AG08396 (cell line): ENCODE measurements around the gene NGB.
"Not testable (repeated sequence)": the region's sequence is repeated elsewhere in the genome, so short reads cannot be mapped to it uniquely, and the experiment has no call there.

Experiments used
- DNase-seq: peaks from one replicate; pipeline ENCODE4 v3.0.0; 2012; ENCODE audit warnings: low spot score, mixed read lengths

NGB gene, protein sequence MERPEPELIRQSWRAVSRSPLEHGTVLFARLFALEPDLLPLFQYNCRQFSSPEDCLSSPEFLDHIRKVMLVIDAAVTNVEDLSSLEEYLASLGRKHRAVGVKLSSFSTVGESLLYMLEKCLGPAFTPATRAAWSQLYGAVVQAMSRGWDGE

DNA sequence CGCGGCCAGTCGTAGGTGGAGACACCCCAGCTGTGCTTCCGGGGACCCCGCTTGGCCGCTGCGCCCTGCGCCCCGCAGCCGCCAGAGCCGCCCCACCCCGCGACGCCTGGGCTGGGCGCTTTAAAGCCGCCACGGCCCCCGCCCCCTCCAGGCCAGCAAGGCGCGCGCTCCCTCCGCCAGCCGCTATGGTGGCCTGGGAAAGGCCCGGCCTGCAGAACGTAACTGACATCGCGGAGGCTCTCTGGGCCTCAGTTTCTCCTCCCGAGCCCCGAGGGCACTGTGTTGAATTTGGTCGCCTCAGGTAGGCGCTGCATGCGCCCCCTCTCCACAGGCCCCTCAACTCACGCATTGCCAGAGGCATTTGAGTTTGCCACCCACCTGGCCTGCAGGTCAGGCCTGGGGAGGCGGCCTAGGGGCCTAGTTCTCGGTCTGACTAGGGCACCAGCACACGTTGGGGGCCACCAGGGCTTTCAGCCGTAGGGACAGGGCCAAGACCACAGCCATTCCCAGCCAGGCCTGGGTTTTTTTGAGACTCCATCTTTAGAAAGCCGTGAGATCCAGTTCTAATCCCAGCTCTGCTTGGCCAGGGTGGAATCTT, at the start of gene NGB:
Gene NGB (minus strand): TSS at position 94 of the 598 bp plus-strand sequence. CDS start 269 bp downstream, outside the sequence.
- DNase-seq = no peak

DNA sequence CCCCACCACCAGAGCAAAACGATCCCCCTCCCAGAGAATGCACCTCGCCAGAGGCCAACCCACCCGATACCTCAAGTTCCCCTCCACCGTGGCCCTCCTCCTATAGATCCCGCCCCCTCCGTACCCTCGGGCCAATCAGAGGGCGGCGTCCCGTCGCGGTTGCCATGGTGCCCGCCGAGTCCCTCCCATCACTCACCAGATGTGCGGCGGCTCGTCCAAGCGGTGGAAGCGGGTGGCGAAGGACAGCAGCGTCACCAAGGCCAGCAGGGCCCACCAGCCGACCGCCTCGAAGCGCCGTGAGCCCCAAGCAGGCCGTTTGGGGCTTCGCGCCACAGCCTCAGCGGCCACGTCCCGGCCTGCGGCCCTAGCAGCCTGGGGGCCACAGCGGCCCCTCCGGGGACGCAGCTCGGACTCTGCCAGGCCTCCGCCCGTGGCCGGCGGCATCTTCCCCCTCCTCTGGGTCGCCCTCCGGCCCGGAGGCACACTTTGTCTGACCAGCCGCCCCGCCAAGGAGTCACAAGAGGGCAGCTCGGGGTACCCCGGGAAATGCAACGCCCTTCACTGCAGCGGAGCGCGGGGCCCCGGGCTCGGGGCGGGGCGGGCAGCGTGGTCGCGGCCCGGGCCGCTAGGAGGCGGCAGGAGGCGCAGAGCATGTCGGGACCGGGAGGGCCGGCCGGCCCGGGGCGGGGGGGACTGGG, 49.4 kb upstream of the NGB start, which contains the start of gene POMT2:
Gene POMT2 (minus strand): TSS at position 646 of the 698 bp plus-strand sequence. CDS start 202 bp downstream, at position 444.
- DNase-seq = peak; percentile 92

DNA sequence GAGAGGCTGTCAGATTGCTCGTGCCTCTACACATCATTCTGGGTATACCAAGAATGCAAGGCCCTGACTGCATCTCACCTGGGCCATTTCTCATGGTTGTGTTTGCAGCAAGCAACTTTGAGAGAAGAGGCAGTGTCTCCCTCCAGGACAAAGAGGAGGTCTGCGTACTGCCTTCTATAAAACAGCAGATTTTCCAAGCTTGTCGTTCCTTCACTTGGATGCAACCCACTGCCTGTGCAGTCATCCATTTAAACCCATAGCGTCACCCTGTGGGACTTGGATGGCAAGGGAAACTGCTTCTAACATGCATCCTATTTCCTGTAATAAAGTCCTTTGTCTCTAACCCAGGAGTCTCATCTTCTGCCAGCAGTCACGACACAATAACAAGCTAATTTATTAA, 48.4 kb upstream of the NGB start:
- no peak for DNase-seq

DNA sequence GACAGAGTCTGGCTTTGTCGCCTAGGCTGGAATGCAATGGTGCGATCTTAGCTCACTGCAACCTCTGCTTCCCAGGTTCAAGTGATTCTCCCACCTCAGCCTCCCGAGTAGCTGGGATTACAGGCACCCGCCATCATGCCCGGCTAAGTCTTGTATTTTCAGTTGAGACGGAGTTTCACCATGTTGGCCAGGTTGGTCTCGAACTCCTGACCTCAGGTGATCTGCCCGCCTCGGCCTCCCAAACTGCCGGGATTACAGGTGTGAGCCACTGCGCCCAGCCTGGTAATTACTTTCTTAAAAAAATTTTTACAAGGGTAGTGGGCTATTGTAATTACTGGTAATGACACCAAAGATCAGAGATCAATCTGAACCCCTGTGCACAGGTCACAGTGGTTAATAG, 47.8 kb upstream of the NGB start:
- DNase-seq = not testable (repeated sequence)

DNA sequence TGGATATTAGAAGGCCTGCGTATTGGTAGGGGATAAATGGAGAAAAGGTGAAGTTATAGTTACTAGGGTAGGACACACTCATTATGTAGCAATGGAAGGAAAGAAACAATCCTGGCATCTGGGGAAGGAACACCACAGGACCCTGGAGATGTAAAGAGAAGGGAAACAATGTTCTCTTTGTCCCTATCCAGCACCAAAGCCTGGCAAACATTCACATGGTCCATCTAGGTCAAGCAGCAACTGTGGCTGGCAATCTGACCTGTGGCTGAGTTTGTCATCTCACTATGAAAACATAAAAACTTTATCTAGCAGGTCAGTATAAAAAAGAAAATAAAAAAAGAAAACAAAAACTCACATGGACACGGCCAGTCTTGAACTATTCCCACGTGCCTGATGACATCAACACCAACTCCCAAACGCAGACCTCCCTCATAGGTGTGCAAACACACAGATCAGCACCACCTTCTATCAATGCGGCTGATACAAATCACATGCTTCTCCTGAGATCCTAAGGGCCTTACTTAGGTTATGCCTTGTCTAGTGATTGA, 47.1 kb upstream of the NGB start:
- no peak for DNase-seq

DNA sequence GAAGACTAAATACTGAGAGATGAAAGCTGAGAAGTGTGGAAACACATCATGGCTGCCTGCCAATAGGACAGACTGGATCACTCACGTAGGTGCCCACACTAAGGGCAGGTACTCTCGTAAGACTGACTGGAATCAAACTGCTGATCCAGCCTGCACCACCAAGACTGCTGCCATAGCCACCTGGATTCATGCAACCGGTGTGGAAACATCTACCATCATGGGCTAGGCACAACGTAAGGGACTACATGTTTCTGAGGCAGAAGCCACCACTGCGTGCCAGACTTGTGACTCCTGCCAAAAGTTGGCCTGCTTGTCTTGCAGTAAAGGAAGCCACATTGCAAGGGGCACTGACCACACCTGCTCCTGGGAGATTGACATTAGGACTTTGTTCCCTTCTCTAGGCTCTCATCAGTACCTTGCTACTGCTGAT, 45.9 kb upstream of the NGB start:
- DNase-seq = no peak

DNA sequence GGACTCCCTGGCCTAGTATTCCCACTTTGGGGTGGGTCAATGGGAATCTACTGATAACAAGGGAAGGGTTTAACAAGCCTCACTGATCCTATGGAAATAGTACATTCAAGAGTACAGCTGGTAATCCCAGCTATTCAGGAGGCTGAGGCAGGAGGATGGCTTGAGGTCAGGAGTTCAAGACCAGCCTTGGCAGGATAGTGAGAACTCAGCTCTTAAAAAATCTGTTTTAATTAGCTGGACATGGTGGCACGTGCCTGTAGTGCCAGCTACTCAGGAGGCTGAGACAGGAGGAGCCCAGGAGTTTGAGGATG, 45.1 kb upstream of the NGB start:
- no peak for DNase-seq

DNA sequence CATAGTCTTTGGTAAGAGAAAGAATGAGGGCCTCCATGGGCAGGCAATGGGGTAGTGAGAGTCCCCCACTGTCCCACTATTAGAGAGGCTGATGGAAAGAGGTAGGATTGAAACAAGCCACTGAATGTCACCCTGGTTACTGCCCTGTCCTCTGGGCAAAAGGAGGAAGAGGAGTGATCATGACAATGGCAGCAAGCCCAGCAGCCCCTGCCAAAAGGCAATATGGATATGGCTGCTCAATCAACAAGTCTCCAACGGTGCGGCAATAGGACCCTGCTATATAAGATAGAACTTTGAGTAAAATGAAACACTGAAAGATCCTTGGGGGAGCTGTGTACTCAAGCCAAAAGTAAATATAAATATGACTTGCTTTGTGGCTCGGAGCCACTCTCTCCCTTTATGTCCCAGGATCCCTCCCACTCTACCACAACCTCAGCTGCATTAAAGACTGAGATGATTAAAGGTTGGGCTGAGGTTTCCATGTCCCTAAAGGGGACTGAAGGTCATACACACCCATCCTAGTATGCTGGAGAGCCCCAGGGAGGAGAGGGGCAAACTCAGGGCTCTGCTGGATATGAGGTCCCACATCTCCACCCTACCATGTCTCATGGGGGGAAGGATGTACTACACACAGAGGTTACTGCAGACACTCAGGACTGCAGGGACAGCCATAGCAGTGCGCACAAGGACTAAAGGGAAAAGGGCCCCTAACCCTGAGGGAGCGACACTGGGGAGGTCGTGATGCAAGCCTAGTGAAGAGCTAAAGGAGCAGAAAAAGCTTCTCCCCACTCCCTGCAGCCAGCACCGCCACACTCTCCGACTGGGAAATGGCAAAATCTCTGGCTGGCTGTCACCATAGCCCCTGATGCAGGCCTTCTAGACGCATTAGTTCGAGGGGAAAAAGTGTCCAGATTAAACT, 43.8 kb upstream of the NGB start:
- DNase-seq = no peak

DNA sequence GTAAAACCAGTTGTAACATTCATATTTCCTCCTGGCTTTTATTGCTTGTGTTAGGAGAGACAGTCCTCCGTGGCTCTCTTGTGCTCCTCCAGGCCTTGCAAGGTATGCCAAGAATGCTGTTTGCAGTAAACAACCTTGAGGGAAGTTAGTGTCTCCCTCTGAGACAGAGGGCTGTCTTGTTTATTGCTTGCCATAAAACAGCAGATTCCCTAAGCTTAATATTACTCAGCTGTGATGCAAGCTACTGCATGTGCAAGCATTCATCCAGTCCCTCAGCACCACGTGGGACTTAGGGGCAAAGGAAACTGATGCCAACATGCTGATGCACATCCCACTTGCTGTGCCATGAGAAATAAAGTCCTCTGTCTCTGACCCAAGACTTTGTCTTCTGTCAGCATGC, 43.0 kb upstream of the NGB start:
- DNase-seq = peak; percentile 69

DNA sequence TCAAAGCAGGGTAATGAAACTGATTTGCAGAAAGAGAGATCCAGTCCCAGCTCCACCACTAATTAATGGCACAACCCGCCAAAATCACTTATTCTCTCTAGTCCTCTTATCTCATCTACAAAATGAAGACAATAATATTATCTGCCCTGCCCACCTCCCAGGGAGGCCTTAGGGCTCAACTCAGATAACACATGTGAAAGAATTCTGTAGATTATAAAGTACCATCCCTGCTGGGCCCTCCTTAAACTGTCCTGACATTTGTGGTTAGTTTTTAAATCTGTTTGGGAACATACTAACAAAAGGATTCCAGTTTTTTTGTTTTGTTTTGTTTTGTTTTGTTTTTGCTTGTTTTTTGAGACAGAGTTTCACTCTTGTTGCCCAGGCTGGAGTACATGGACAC, 42.4 kb upstream of the NGB start:
- no peak for DNase-seq

DNA sequence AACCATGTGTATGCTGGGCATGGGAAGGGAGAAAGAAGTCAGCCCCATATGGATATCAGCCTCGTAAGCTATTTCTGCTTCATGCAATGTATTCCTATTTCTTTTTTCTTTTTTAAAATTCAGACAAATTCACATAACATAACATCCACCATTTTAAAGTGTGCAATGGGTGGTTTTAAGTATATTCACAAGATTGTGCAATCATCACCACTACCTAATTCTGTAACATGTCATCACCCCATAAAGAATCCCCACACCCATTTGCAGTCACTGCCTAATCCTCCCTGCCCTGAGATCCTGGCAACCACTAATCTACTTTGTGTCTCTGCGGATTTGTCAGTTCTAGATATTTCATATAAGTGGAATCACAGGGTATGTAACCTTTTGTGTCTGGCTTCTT, 40.2 kb upstream of the NGB start:
- no peak for DNase-seq

DNA sequence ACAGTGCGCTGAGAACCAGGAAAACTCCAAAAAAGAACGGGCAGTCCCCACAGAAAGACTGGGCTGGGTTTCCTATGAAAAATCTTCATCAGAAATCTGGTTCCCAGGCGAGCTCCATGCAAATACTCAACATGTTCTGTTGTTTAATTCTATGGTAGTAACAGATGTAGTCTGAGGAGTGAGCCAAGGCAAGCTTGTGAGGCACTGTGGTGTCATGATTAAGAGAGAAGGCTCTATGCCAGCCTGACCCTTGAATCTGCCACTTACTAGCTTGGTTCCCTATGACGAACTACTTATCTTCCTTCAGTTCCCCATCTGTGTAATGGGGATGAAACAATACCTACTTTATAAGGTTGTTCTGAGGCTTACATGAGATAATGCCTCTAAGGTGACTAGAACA, 39.0 kb upstream of the NGB start:
- no peak for DNase-seq

DNA sequence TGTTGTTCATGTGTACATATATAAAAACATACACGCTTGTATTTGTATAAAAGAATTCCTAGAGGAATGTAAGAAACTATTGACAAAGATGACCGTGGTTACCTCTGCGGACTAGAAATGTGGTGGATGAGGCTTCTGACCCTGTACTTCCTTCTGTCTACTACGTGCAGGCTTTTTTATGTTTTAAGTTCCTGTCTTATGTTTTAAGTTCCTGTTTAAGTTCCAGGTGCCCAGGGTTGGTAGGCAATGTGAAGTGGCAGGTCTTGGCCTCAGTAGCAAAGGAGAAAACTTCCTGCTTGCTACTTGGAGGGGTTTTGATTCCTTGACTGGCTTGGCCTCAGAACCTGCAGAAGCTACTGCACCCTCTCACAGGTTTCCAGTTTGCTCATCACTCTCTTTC, 38.1 kb upstream of the NGB start:
- DNase-seq = no peak

DNA sequence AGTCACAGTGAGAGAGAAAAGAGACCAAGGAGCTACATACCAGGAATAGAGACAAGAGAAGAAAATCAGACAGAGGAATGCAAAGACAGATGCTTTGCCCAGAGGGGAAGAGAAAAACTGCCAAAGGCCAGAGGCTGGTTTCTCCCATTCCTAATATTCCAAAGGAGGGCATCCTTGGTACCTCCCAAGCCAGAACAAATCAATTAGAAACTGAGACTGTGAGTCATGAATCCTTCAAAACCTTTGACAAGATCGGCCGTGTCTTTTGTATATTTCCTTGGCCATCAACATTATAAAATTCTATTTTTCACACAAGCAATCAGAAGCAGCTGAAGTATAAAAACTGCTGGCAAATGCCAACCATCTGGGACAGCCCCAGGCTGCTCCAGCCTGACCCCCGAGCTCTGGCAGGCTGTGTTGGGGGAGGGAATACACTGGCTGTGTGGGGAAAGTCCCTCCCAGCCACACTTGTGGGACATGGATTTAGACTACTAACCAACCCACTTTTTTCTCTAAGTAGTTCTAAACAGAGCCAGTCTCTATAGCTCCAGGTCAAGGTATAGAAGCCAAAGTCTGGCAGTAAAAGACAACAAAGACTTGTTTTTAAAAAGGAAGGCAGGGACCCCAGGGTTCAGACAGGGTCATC, 36.0 kb upstream of the NGB start:
- DNase-seq = no peak

DNA sequence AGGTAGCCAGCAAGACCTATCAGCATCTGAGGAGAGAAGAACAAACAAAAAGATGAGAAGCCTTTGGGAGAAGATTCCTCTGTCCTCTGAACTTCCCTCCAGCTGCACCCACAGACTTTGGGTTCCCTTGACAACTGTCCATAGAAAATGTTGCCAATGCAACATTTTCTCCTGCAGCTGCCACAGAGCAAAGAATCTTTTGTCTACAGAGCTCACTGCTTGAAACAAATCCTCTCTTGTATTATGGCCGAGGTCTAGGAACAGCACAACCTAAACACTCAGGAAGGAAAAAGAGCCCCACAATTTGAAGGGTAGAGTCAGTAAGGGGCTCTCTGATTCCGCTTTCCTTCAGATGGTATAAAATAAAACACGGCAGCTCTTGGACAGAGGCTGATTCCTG, 35.4 kb upstream of the NGB start:
- no peak for DNase-seq

DNA sequence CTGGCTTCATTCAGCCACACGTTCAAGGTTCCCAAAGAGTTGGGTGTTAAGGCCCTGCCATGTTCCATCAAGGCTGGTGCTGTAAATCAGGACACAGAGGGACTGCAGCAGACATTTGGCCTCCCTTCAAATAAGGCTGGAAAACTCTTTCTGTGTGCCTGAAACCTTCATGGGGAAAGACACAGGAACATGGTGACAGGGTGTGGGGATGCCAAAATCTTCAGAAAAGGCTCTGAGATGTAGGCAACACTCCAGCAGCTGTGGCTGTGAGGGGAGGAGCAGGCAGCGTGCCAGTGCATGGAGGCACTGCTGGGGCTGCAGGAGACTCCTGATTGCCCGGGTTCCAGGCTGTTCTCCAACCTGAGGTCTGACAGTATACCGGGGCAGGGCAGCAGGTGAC, 34.7 kb upstream of the NGB start:
- DNase-seq = no peak

DNA sequence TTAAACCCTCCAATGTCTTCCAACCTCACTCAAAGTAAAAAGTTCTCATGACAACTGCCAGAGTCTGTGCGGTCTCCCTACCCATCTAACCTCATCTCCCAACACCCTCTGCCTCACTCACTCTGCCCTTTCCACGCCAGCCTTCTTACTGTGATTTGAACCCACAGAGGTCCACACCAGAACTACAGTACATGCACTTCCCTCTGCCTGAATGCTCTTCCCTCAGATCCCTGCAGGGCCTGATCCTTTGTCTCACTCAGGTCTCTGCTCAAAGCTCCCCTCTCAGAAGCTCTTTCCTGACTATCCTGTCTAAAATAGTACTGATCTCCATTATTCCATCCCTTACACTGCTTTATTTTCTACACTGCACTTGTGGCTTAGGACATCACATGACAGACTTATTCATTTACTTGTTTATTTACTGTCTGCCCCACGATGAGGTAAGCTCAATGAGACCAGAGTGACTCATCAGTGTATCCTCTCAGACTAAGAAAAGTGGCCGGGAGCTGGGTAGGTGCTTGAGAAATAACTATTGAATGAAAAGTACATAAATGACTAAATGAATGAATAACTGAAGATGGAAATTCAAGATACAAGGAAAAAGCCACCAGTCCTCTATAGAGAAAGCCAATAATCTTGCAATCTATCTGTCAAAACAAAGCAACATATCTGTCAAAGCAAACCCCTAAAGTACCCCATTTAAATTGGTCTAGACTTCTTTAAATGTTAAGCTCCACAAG, 32.6 kb upstream of the NGB start:
- peak; percentile 80 for DNase-seq

DNA sequence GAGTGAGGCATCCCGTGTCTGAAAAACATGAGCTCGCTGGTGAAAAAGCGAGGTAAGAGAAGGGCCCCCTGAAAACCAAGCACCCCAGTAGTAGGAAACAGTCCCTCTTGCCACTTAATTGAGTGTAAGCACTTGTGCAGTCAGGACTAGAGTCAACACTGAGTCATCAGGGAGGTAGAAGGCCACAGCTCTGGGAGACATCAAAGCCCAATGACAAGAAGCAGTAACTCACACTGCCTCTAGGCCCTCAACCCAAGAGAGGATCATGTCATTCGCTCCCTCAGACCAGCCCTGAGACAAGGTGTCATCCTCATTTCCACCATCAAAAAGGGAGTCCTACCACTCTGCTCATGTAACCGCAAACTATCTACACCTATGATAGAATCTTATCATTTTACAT, 31.9 kb upstream of the NGB start:
- peak; percentile 31 for DNase-seq

DNA sequence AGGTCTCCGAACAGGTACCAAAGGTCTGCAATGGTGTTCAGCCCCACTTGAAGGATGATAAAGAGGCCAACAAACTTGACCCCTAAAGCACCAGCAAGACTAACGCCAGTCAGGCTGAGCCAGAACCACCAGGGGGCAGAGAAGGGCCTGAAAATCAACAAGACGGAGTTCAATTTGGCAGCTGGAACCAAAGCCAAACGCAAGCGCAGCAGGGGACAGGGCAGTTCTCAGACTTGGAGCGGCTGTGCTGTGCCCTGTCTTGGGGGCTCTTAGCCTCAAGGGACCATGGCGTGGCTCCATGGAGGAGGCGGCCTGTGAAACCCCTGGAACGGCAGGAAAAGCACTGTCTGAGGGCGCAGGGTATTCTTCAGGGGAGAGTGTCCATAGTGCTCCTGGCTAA, 30.1 kb upstream of the NGB start:
- DNase-seq = peak; percentile 72

DNA sequence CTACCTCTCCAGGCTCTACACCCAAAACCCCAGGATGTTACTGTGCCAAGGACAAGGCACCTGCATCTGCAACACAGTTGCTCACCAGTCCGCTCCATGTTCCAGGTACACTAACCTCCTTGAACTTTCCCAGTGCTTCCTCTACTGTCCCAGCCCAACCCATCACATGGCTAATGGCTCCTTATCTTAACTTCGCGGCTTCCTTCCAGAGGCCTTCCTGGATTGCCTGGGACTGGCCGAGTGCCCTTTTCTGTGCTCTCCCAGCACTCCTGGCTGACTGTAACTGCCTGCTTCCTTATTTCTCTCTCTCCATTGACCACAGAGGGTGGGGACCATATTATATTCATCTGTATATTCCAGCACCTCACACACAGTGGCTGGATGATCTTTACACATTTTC, 28.8 kb upstream of the NGB start:
- DNase-seq = no peak

DNA sequence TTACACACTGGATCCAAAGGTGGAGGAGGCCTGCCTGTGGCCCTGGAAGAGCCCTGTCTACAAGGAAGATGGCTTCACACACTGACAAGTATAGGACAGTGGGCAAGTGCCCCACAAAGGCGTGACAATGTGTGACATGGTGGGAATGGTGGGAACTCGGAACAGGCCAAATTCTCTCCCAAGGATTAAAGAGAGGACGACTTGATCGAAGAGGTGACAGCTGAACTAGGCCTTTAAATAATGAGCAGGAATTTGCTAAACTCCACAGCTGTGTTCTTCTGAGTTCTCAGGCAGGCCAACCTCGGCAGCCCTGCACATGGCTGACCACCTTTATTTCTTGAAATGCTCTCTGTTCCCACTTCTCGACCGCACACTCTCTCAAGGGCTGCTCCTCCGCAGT, 25.9 kb upstream of the NGB start:
- DNase-seq = no peak
